ENCODE measurements around the gene ANTXR1.

Gene ANTXR1

GRCh38 chr2:69188182-69188900 lies 175.4 kb downstream of the ANTXR1 start:
- no peak for DNase-seq

DNA sequence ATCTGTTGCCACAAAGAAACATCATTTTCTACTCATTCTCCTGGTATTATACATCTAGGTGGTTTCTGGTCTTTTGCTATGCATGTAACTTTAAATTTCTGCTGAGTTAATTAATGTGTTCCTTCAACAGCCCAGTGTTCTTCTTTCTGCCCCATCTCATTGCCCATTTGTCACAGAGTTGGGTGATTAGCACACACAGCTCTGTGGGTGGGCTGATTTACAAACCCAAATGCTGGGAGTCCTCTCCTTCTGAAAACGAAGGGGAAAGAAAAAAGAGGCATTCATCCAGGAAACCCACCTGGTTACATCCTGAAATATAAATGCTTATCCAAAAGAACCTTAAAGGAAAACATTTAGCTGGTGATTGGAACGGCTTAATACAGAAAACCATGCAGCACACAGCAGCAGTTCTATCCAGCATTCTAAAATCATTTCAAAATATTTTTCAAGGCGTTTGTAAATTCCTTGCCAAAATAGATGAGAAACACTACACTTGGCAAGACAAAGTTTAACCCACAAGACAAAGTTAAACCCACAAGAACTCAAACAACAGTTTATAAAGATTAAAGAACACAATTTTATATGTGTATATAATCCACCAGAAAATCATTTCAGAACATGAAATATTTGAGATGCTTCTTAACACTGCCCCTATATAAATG lies 177.9 kb downstream of the ANTXR1 start:
- no peak for DNase-seq

DNA sequence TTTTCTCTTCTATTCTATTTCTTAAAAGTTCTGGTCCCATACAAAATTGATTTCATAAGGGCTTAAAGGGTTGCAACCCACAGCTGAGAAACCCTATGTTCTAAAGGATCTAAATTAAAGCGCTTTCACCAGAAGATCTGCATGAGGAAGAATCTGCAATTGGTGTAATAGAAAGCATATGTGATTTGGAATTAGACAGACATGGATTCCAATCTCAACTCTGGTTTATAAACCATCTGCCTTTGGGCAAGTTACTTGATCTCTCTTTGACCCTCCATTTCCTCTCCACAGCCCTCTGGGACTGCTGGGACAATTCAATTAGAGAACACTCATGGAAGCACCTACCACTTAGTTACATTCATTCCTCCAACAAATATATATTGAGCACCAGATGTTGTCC lies 178.7 kb downstream of the ANTXR1 start:
- DNase-seq, result no peak

DNA sequence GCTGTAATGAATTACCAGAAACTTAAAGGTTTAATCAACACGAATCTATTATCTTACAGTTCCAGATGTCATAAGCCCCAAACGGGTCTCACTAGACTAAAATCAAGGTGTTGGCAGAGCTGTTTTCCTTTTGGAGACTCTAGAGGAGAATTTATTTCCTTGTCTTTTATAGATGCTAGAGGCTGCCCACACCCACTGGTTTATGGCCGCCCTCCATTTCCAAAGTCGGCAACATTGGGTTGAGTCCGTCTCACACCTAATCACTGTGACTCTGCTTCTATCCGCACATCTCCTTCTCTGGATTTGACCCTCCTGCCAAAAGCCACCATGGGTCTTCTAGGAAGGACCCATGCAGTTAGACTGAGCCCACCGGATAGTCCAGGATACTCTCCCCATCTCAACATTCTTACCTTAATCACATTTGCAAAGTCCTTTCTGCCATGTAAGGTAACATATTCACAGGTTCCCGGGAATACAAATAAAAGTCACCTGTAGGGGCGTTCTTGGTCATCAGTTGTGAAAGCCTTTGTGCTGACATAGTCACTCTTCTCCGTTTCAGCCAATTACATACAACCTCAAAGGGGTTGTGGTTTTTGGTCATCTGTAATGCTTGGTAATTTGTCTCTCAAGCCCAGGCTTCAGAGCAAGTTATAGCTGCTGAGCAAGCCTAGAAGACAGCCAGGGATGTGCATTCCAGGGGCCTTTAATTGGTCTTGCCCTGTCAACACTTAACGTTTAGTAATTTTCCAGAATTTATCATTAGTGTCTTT lies 179.4 kb downstream of the ANTXR1 start:
- no peak for DNase-seq

GRCh38 chr2:69195706-69196105 lies 182.7 kb downstream of the ANTXR1 start:
- no peak for DNase-seq

DNA sequence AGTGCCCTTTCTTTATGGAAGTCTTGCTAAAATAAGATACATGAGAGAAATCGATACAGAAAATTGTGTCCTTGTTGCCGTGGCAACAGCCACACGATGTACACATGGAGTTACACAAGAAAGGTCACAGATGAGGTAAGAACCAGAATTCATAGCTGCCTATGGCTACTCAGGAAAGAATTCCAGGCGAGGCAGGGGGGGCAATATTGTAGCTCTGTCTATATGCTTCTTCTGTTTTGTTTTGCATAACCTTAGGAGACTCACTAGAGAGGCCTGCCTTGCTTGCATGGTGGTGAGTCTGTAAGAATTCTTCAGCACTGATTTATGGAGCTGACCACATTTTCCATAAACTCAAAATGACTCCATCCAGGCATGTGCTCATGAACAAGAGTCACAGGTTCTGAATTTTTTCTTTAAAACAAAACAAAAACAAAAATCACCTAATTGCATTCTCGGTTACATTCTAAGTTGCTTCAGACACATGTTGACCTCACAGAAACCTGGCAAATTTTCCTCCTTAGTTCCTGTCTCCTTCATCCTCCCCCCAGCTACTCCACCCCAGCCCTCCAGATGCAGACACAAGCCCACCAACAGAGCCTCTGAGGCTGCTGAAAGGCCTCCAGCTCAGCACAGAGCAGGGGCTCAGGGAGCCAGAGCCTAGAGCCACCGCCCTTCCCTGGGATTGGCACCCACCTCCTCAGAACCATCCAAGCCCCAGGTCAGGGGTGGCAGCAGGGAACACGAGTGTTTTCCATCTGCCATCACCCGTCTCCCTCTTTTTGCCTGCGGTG lies 183.5 kb downstream of the ANTXR1 start:
- no peak for DNase-seq

- no peak for DNase-seq
These were observed 187.1 kb downstream of the ANTXR1 start for GRCh38 chr2:69200107-69200520.

DNA sequence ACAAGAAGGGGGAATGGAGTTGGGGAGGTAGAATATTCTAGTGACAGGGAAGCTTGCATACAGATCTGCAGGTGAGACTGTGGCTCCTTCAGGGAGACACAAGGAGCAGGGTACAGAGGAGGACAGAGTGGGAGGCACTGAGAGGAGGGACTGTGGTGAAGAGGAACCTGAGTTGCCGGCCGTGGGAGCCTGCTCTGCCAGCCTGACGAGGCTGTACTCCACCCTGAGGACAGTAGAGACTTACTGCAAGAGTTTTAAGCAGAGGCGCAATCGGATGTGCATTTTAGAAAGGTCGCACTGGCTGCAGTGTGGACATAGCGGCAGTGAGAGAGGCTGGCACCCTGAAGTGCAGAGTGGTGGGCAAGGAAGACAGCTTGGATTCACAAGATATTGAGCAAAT lies 188.3 kb downstream of the ANTXR1 start:
- DNase-seq, result no peak

- DNase-seq, result no peak
These were observed 189.3 kb downstream of the ANTXR1 start for GRCh38 chr2:69202327-69202726.

DNA sequence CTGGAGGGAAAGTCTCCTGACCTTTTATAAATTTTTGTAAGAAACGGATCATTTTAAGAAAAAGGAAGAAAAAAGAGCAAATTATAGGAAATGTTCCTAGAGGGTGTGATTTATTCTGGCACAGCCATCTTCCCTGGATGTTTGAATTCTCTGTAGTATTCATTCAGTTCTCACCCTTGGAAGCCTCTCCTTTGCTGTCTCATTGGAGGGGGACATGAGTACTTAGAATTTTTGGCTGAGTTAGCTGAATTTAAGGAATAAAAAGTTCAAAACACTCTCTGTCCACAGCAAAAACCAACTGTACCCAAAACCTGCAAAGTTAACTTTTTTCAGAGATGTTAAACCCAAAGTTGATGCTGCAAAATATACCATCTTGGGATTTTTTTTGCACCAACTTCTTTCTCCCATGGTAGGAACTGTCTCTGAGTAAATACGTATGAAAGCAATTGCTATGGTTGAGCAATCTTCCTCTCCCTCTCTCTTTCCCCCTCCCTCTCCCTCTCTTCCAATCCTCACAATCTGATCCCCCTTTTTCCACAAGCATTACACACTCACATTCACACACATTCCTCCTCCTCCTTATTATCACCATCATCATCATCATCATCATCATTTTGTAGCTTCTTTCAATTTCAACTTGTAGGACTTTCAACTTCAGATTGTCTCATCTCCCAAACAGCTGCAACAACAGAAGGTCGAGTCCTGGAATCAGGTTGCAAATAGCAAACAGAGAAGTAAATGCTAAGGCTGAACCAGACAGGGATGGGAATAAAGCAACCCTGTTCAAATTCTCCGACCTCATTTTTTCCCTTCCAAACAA lies 190.4 kb downstream of the ANTXR1 start:
- DNase-seq, result no peak

DNA sequence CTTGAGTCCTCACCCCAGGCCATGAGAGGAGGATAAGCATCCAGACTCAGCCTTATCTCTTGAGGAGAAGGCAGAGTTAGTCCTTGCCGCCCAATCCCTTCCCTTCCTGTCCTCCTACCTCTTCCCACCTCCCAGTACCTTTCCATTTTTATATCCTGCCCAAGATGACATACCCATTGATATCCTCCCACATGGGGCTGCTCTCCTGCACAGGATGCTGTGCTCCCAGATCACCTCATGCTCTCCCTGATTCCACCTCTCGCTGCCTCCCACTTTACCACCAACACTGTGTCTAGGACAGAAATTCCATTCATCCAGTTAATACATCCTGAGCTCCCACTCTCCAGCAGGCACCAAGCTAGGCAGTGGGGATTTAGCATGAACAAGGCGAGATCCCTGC lies 191.7 kb downstream of the ANTXR1 start:
- DNase-seq, result no peak

DNA sequence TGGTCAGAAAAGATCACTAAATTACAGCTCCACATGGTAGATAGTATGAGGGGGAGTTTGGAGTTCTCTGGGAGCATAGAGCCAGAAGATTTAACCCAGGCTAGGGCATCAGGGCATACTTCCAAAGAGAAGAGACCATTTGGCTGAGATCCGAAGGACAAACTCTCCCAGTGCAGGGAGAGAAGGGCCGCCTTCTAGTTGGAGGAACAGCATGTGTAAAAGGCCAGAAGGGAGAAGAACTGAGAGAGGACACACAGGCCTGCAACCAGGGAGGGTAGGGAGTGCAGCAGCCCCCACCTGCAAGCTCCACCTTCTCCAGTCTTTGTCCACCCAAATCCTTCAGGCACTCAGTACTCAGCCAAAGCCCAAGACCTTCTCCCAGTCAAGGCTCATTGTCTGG lies 192.1 kb downstream of the ANTXR1 start:
- DNase-seq, result no peak

- DNase-seq, result no peak
These were observed 192.5 kb downstream of the ANTXR1 start for GRCh38 chr2:69205491-69205890.

DNA sequence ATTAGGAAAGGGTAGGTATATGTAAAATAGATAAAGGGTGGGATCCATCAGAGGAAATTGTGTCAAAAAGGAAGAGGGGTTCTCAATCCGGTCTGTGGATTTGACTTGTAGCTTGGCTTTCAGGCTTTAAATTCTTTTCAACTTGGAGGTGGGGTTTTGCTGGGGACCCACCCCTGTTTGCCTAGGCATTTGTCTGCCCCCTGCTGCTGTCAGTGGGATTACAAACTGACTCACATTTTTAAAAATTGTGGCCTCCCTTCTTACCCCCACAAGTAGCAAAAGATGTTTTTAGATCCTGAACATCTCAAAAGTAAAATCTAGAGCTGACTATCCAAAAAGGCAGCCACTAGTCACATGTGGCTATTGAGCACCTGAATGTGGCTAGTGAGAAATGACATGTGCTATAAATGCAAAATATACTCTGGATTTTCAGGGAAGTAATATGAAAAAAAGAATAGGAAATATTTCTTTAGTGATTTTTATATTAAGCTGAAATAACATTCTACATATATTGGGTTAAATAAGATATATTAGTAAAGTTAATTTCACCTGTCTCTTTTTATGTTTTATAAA lies 195.1 kb downstream of the ANTXR1 start:
- no peak for DNase-seq

GRCh38 chr2:69209482-69209881 lies 196.5 kb downstream of the ANTXR1 start:
- no peak for DNase-seq

DNA sequence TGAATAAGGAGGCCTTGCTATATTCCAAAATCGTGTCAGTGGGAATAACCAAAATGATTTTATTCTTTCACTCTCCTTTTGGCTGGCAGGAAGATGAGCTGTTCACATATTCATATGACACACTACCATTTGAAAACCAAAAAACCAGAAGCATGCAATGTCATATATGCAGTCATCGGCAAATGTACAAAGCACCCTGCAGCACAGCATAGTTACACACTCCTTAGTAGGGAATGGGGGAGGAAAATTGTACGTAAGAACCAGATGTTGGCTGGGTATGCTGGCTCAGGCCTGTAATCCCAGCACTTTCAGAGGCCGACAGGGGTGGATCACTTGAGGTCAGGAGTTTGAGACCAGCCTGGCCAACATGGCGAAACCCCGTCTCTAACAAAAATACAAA lies 197.4 kb downstream of the ANTXR1 start:
- DNase-seq, result no peak

GRCh38 chr2:69211048-69211447 lies 198.1 kb downstream of the ANTXR1 start:
- no peak for DNase-seq

DNA sequence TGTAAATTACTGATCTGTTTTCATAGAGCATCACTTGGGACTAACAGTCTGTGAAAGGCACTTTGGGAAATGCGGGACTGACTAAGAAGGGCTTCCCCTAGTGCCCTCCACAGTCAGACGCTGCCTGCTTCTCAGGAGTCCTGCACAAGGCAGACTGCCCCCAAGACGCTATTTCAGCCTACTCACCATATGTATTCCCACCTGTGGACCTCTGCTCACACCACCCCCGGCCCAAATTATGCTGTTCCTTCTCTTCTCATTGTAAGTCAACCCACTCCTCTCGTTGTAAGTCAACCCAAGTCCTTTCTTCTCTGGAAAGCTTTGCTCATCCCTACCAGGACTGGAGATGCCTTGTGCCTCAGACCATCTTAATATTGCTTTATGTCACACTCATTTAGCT lies 198.7 kb downstream of the ANTXR1 start:
- no peak for DNase-seq

DNA sequence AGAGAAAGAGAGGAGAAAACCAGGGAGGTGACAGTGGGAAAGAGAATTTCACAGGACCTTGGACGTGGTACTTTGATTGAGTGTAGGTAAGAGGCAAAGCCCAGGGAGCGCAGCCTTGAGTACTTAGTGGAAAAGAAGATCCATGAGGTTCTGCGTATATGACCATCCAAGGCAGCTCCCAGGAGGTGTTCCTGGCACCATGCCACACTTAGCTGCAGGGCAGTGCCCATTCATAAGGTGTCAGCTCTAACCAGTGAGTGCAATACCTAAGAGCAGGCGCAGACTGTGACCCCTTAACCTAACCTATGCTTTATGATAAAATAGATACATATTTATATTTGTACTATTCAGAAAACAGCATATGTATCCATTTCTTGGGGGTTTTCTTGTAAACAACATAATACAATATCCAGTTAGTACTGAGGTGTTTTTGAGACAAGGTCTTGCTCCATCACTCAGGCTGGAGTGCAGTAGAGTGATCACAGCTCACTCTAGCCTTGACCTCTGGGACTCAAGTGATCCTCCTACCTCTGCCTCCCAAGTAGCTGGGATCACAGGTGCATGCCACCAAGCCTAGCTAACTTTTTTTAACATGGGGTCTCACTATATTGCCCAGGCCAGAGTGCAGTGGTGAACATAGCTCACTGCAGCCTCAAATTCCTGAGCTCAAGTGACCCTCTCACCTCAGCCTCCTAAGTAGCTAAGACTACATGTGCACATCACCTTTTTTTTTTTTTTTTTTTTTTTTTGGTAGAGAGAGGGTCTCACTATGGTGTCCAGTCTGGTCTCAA lies 199.5 kb downstream of the ANTXR1 start:
- DNase-seq, result no peak

DNA sequence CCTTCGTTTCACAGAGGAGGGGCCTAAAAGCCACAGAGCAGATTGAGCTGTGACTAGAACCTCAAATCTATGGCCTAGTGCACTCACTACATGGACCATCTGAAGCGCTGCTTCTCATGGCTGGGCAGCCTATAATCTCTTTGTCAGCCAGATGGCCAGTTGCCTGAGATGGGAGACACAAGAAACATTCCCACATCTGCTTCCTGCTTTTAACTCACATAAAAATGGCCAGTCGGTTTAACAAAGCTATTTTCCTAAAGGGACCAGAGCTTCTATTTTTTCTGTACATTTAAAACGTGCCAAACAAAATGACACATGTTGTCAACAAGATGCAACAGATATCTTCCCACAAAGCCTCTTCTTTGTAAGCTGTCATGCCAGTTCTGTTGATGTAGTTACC lies 200.2 kb downstream of the ANTXR1 start:
- DNase-seq, result no peak

DNA sequence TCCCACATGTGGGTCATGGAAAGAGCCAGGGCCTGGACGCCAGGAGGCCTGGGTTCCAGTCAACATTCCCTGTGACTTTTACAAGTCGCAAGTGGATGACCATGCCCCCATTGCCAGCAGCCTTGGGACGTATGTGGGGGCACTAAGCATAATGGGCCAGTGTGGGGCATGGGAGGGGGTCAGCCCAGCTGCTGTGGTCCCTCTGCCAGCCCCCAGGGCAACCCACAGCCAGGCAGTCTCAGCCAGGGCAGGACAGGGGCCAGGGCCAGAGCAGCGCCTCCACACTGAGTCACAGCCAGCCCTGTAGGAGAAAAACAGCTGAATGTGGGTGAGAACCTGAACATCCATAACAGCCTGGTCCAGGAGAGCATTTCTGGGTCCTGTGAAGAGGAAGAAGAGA lies 200.8 kb downstream of the ANTXR1 start:
- DNase-seq, result no peak

Measured in CD4-positive, alpha-beta T cell treated with Interleukin-12 subunit alpha and Interleukin-12 subunit beta, for 1 hour (primary cell).